Mammary epithelial cell (primary cell): ENCODE results near the gene SPON1.
A peak's percentile ranks its signal among the peaks of the same experiment; 100 is the strongest.

ENCODE experiments used
- EZH2 ChIP-seq: IDR thresholded peaks from 2 replicates; pipeline ENCODE4 v1.6.1; 2012; ENCODE audit warnings: low read length, inconsistent platforms, borderline replicate concordance
- TF ChIP-seq, protein P1 (sequence below), 2 donors: IDR thresholded peaks in 1 of 2; conservative IDR thresholded peaks in 1 of 2; 2 replicates each; pipeline ENCODE4 v1.5.1; 2011 to 2012; ENCODE audit warnings: inconsistent platforms in 2 of 2, low read length in 2 of 2, mild to moderate bottlenecking in 2 of 2, control low read depth in 1 of 2, low read depth in 1 of 2; ENCODE audit not compliant: insufficient read depth in 1 of 2; ENCODE audit errors: extremely low read depth in 1 of 2

DNA sequence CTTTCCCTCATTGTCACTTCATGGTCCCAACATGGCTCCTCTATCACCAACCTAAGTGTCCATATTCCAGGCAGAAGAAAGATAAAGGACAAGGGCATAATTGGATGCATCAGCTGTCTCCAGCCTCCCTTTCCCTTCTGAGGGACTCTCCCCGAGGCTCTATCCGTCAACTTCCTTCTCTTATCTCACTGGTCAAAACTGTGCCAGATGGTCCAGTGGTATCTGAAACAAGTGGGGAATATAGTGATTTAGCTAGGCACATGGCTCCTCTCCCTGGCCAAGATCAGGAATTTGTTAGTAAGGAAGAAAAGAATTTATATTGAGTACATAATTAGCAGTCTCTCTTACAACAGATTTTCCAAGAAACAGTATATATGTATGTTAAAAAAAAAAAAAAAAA lies 12.6 kb upstream of the SPON1 start:
- TF ChIP-seq, protein P1, sequence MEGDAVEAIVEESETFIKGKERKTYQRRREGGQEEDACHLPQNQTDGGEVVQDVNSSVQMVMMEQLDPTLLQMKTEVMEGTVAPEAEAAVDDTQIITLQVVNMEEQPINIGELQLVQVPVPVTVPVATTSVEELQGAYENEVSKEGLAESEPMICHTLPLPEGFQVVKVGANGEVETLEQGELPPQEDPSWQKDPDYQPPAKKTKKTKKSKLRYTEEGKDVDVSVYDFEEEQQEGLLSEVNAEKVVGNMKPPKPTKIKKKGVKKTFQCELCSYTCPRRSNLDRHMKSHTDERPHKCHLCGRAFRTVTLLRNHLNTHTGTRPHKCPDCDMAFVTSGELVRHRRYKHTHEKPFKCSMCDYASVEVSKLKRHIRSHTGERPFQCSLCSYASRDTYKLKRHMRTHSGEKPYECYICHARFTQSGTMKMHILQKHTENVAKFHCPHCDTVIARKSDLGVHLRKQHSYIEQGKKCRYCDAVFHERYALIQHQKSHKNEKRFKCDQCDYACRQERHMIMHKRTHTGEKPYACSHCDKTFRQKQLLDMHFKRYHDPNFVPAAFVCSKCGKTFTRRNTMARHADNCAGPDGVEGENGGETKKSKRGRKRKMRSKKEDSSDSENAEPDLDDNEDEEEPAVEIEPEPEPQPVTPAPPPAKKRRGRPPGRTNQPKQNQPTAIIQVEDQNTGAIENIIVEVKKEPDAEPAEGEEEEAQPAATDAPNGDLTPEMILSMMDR (conservative IDR thresholded peaks at IDR 0.05 in 1 of 2, IDR thresholded peaks at IDR 0.05 in 1 of 2; ENCODE audit: extremely low read depth in 1 of 2, insufficient read depth in 1 of 2, low read depth in 1 of 2, low read length in 2 of 2) = peak in 1 of 2 donors; percentile 18
- TF ChIP-seq EZH2 = no peak
